RWPE1 (cell line): ENCODE results near the gene RASAL2.

ENCODE experiments used
- CTCF ChIA-PET: fragments of 350-600 bp; sonication (Branson Sonifier 250); formaldehyde crosslinking; extraction: SDS; loops from one replicate; lab custom pipeline; 2021; lab: Yijun Ruan, JAX
- POLR2A ChIA-PET: fragments of 400-600 bp; formaldehyde crosslinking; extraction: SDS; loops from one replicate; lab custom pipeline; 2020; ENCODE audit warnings: antibody characterized with exemption; ENCODE audit not compliant: low non-redundant PET; lab: Yijun Ruan, JAX
- DNase-seq: peaks from one replicate; pipeline ENCODE4 v3.0.0; 2012; ENCODE audit warnings: low spot score
- H3K27ac ChIP-seq: fragments of 450-650 bp; 2 replicates; pipeline ENCODE4 v1.5.1; 2017
- CTCF ChIP-seq: fragments of 450-650 bp; conservative IDR thresholded peaks from 2 replicates; pipeline ENCODE4 v1.5.1; 2017; ENCODE audit warnings: low read depth, mild to moderate bottlenecking

Gene RASAL2

GRCh38 chr1:178503849-178504248 is 409.9 kb downstream of the RASAL2 start:
- POLR2A ChIA-PET: no interaction called here
- no peak for TF ChIP-seq CTCF
- CTCF ChIA-PET: no interaction called here

GRCh38 chr1:178504286-178504685 is 410.4 kb downstream of the RASAL2 start:
- TF ChIP-seq CTCF: no peak
- POLR2A ChIA-PET: no interaction called here
- H3K27ac ChIP-seq: no peak overlapping the region
- no peak for DNase-seq
- CTCF ChIA-PET: no interaction called here

More at GRCh38 chr1:178503849-178504248, 409.9 kb downstream of the RASAL2 start:
- H3K27ac ChIP-seq: no peak overlapping the region
- no peak for DNase-seq

- CTCF ChIA-PET: no interaction called here
- POLR2A ChIA-PET: no interaction called here
- no peak for DNase-seq
- no peak overlapping the region for H3K27ac ChIP-seq
- TF ChIP-seq CTCF: no peak
Measured at GRCh38 chr1:178506177-178506576, 412.3 kb downstream of the RASAL2 start.

- DNase-seq: no peak
- CTCF ChIA-PET: no interaction called here
- TF ChIP-seq CTCF: no peak
Measured at GRCh38 chr1:178506669-178507068, 412.8 kb downstream of the RASAL2 start.

GRCh38 chr1:178509414-178510007 is 415.6 kb downstream of the RASAL2 start:
- no peak for DNase-seq
- no peak overlapping the region for H3K27ac ChIP-seq
- ChIA-PET CTCF (interaction anchor here (0.6 kb wide), 2 partner anchors 12 to 569 kb away, joined by 3 read pairs; no protein-coding TSS in a partner anchor), POLR2A (no interaction called here)
- no peak for TF ChIP-seq CTCF

More at GRCh38 chr1:178506669-178507068, 412.8 kb downstream of the RASAL2 start:
- no peak overlapping the region for H3K27ac ChIP-seq
- POLR2A ChIA-PET: no interaction called here

GRCh38 chr1:178510155-178510554 is 416.3 kb downstream of the RASAL2 start:
- ChIA-PET POLR2A (no interaction called here), CTCF (no interaction called here)
- no peak for DNase-seq
- H3K27ac ChIP-seq: no peak overlapping the region
- no peak for TF ChIP-seq CTCF
